Left ventricle myocardium inferior (tissue), 1 donor: ENCODE measurements around the gene STRN. TPM values are rescaled to one million over a fixed set of nuclear protein-coding genes. Genes with fewer than 3 reads are reported as not detected.

ENCODE experiments used
- DNase-seq: peaks from one replicate; pipeline ENCODE4 v3.0.0-alpha.2; 2020
- H3K27ac ChIP-seq: fragments of 200-600 bp; replicated peaks from 2 replicates; pipeline ENCODE4 v1.8.0; 2021
- H3K27me3 ChIP-seq: fragments of 200-600 bp; 2 replicates; pipeline ENCODE4 v1.8.0; 2021; ENCODE audit warnings: low read depth
- H3K36me3 ChIP-seq: fragments of 200-600 bp; 2 replicates; pipeline ENCODE4 v1.8.0; 2021
- H3K4me1 ChIP-seq: fragments of 200-600 bp; 2 replicates; pipeline ENCODE4 v1.8.0; 2021
- H3K4me3 ChIP-seq: fragments of 200-600 bp; 2 replicates; pipeline ENCODE4 v1.8.0; 2021; ENCODE audit warnings: mild to moderate bottlenecking, moderate library complexity
- H3K9me3 ChIP-seq: fragments of 200-600 bp; replicated peaks from 2 replicates; pipeline ENCODE4 v1.8.0; 2021
- intact Hi-C: fragments of 100-400 bp; cut with micrococcal nuclease; formaldehyde crosslinking; loops from one replicate; pipeline ENCODE4 v1.11.0; 2022
- total RNA-seq: library from RNA; stranded (reverse); fragmentation: NEBNext Ultra II Directional; extraction: Animal tissue kit (Norgen Biotek cat#: 25700); gene quantifications from one replicate; pipeline ENCODE4 v1.2.1, GENCODE V29; 2021
- TF ChIP-seq, protein P1 (sequence below): fragments of 200-600 bp; IDR thresholded peaks from 2 replicates; pipeline ENCODE4 v1.8.0; 2021; ENCODE audit warnings: antibody characterized with exemption, mild to moderate bottlenecking, borderline replicate concordance
- donor health status: DM: no; HTN: yes; CAD: no; lungs with severe emphysema.

Gene STRN
- total RNA-seq, 1 donor from 2014 or later = 55.2 TPM

DNA sequence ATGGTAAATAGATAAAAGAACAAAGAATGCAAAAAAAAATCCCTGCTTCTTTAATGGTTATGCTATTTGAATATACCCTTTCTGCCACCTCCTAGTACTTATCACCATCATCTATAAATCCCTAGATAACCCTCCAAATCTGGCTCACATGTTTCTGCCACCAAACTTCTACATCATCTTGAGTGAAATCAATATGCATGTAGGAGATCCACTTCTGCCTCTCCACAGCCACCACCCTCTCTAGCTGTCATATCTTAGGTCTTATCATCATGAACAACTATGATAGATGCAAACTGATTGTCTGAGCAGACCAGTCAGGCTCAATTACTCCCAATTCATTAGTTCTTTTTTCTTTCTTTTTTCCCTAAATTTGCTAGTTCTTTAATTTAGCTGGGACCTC, 55.3 kb downstream of the STRN start:
- Histone ChIP-seq H3K27me3 (no peaks in the 10 kb centered on the region), H3K4me3 (no peak overlapping the region), H3K4me1 (peaks cover 6% of the 10 kb centered on the region), H3K9me3 (no peaks in the 10 kb centered on the region), H3K27ac (no peak overlapping the region), H3K36me3 (peaks cover 7% of the 10 kb centered on the region)
- TF ChIP-seq, protein P1, sequence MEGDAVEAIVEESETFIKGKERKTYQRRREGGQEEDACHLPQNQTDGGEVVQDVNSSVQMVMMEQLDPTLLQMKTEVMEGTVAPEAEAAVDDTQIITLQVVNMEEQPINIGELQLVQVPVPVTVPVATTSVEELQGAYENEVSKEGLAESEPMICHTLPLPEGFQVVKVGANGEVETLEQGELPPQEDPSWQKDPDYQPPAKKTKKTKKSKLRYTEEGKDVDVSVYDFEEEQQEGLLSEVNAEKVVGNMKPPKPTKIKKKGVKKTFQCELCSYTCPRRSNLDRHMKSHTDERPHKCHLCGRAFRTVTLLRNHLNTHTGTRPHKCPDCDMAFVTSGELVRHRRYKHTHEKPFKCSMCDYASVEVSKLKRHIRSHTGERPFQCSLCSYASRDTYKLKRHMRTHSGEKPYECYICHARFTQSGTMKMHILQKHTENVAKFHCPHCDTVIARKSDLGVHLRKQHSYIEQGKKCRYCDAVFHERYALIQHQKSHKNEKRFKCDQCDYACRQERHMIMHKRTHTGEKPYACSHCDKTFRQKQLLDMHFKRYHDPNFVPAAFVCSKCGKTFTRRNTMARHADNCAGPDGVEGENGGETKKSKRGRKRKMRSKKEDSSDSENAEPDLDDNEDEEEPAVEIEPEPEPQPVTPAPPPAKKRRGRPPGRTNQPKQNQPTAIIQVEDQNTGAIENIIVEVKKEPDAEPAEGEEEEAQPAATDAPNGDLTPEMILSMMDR = no peak
- intact Hi-C loops = no loop called here
- no peak for DNase-seq

DNA sequence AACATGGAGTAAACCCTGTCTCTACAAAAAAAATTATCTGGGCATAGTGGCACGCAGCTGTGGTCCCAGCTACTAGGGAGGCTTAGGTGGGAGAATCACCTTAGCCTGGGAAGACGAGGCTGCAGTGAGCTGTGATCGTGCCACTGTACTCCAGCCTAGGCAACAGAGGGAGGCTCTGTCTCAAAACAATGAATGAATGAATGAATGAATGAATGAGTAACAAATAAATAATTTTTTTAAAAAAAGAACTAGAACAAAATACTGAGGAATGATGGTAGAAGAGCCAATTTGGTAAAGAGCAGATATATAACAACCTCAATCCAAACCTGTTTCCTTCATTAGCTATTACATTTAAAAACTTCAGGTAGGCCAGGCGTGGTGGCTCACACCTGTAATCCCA, 60.1 kb downstream of the STRN start:
- intact Hi-C loops = no loop called here
- peaks cover 14% of the 10 kb centered on the region for H3K36me3 ChIP-seq

DNA sequence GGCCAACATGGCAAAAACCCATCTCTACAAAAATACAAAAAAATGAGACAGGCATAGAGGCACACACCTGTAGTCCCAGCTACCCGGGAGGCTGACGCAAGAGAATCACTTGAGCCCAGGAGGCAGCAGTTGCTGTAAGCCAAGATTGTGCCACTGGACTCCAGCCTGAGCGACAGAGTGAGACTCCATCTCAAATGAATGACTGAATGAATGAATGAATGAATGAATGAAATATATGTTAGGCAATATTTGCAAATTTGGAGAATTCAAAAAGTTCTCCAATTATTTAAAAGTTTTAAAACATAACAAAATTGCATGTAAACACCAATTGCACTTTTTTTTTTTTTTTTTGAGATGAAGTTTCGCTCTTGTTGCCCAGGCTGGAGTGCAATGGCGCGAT, 61.7 kb downstream of the STRN start:
- H3K4me1 ChIP-seq = no peaks in the 10 kb centered on the region
- no peaks in the 10 kb centered on the region for H3K27me3 ChIP-seq
- TF ChIP-seq, protein P1 = no peak
- H3K4me3 ChIP-seq = no peak overlapping the region
- H3K9me3 ChIP-seq = no peaks in the 10 kb centered on the region
- H3K36me3 ChIP-seq = peaks cover 20% of the 10 kb centered on the region
- DNase-seq = no peak
- H3K27ac ChIP-seq = no peak overlapping the region
- intact Hi-C loops = no loop called here

More for the DNA sequence above, 60.1 kb downstream of the STRN start:
- no peaks in the 10 kb centered on the region for H3K9me3 ChIP-seq
- no peaks in the 10 kb centered on the region for H3K27me3 ChIP-seq
- no peaks in the 10 kb centered on the region for H3K4me1 ChIP-seq
- TF ChIP-seq, protein P1 = no peak
- no peak for DNase-seq
- no peak overlapping the region for H3K27ac ChIP-seq
- no peak overlapping the region for H3K4me3 ChIP-seq

DNA sequence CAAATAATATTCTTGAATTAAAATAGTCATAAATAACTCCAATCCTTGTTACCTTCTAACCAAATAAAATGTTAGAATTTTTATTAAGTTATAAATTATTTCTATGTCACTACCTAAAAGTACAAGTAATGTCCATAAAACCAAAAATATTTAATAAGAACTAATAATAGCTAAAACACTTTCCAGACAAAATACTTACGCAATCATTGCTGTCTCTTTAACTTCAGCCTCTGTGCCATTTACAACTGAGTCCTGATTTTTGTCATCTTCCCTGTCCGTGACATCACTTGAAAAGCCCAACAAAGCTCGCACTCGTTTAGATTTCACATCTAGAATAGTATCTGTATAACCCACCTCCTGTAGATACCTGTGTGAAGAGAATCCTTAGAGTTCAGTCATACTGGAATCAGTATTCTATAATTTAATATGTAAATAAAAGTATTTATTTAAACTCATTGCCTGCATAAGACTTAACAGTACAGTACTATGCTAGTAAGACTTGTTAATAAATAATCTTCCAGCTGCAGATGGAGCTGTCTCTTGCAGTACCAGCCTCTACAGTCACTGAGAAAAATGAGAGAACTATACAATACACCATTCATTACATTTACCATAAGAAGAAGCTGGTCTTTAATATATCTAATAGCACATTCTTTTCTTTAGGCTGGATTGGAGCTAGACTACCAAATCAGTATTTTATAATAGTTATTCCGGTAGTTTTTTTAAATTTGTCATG, 63.8 kb downstream of the STRN start:
- H3K27ac ChIP-seq = no peak overlapping the region
- H3K4me3 ChIP-seq = no peak overlapping the region
- H3K36me3 ChIP-seq = peaks cover 22% of the 10 kb centered on the region
- H3K4me1 ChIP-seq = no peaks in the 10 kb centered on the region
- H3K27me3 ChIP-seq = no peaks in the 10 kb centered on the region
- H3K9me3 ChIP-seq = no peaks in the 10 kb centered on the region
- TF ChIP-seq, protein P1 = peak; percentile 16
- no peak for DNase-seq
- intact Hi-C loops = no loop called here

DNA sequence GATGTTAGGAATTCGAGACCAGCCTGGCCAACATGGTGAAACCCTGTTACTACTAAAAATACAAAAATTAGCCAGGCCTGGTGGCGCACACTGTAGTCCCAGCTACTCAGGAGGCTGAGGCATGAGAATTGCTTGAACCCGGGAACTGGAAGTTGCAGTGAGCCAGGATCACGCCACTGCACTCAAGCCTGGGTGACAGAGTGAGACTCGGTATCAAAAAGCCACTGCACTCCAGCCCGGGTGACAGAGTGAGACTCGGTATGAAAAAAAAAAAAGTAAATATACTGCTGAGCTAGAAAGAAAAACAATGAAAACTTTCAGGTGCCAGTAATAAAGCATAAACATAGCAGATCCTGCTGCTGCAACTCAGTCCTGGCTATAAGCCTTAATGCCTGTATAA, 73.5 kb downstream of the STRN start:
- Histone ChIP-seq H3K27ac (peak overlapping the region; percentile 26), H3K4me1 (no peaks in the 10 kb centered on the region), H3K36me3 (peaks cover 59% of the 10 kb centered on the region), H3K4me3 (no peak overlapping the region), H3K9me3 (no peaks in the 10 kb centered on the region), H3K27me3 (no peaks in the 10 kb centered on the region)
- intact Hi-C loops = no loop called here
- TF ChIP-seq, protein P1 = no peak
- no peak for DNase-seq
